AG10803 (cell line): ENCODE results near the gene AKR7A2.

Experiments
- DNase-seq: peaks from one replicate; pipeline ENCODE4 v3.0.0; 2010; ENCODE audit warnings: low read depth
- H3K4me3 ChIP-seq: 2 replicates; pipeline ENCODE4 v1.5.1; 2011; ENCODE audit warnings: mild to moderate bottlenecking, low read length, control low read depth
- CTCF ChIP-seq: conservative IDR thresholded peaks from 2 replicates; pipeline ENCODE4 v1.5.1; 2011; ENCODE audit warnings: mild to moderate bottlenecking, low read length, control low read depth, inconsistent platforms

Gene AKR7A2

GRCh38 chr1:19343617-19344350 is 31.8 kb upstream of the AKR7A2 start:
- no peak overlapping the region for H3K4me3 ChIP-seq
- no peak for DNase-seq
- no peak for TF ChIP-seq CTCF

DNA sequence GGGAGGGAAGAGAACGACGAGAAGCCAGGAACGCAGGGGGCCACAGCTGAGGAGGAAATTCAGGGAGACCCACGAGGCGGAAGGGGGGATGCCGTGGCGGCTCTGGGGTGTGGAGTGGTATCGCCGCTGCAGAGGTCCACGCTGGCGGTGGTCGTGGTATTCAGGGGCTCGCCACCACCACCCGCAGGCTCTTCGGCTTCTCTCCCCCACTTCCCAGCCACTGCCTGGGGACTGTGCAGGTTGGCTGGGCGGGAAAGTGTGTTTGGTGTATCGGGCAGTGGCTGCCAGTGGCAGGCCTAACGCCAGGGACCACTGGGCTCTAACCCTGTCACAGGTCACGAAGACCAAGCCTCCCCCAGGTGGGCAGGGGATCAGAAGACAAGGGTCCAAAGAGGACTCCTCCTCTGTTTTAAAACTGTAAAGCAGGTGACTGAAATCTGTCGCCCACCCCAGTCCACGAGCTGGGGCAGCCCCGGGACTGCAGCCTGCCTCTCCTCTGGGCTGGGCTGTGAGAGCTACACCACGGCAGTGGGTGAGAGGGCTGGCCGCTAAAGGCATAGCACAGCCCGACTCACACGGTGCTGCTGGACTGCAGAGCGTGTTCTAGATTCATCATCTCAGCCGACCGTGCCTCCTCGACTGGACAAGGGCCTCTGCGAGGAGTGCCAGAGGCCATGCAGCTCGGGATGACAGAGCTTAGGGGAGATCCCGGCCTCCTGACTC is 31.1 kb upstream of the AKR7A2 start:
- H3K4me3 ChIP-seq, result no peak overlapping the region
- no peak for DNase-seq
- TF ChIP-seq CTCF, result no peak

- no peak overlapping the region for H3K4me3 ChIP-seq
- no peak for TF ChIP-seq CTCF
- peak; percentile 59 for DNase-seq
Measured at GRCh38 chr1:19342062-19342750, 30.3 kb upstream of the AKR7A2 start.

- H3K4me3 ChIP-seq, result no peak overlapping the region
- DNase-seq, result peak; percentile 74
- peak; percentile 90 for TF ChIP-seq CTCF
Measured at GRCh38 chr1:19341201-19342061, 29.5 kb upstream of the AKR7A2 start.

GRCh38 chr1:19340387-19340937 is 28.5 kb upstream of the AKR7A2 start:
- no peak overlapping the region for H3K4me3 ChIP-seq
- no peak for TF ChIP-seq CTCF
- DNase-seq, result no peak

- TF ChIP-seq CTCF, result no peak
- no peak for DNase-seq
- no peak overlapping the region for H3K4me3 ChIP-seq
Measured at GRCh38 chr1:19339214-19339861, 27.4 kb upstream of the AKR7A2 start.
